Rectal smooth muscle tissue (tissue), 1 donor: ENCODE measurements around the gene ARNT2.

Experiments
- H3K27ac ChIP-seq: one replicate; pipeline ENCODE4 v1.7.0; 2013; ENCODE audit warnings: low read depth, low read length, inconsistent platforms
- H3K27me3 ChIP-seq: one replicate; pipeline ENCODE4 v1.7.0; 2013; ENCODE audit warnings: low read length; ENCODE audit not compliant: control insufficient read depth, insufficient read depth
- H3K36me3 ChIP-seq: one replicate; pipeline ENCODE4 v1.7.0; 2013; ENCODE audit warnings: low read length; ENCODE audit not compliant: control insufficient read depth, insufficient read depth
- H3K4me1 ChIP-seq: one replicate; pipeline ENCODE4 v1.7.0; 2013; ENCODE audit warnings: low read length; ENCODE audit not compliant: control insufficient read depth, insufficient read depth
- H3K4me3 ChIP-seq: one replicate; pipeline ENCODE4 v1.7.0; 2013; ENCODE audit warnings: low read length
- H3K9ac ChIP-seq: one replicate; pipeline ENCODE4 v1.7.0; 2013; ENCODE audit warnings: low read length

Gene ARNT2

GRCh38 chr15:80449825-80450224 is 45.6 kb downstream of the ARNT2 start:
- Histone ChIP-seq H3K27me3 (no peaks in the 10 kb centered on the region), H3K27ac (no peak overlapping the region), H3K4me3 (no peak overlapping the region), H3K36me3 (no peaks in the 10 kb centered on the region), H3K4me1 (no peaks in the 10 kb centered on the region), H3K9ac (no peak overlapping the region)

- H3K4me3 ChIP-seq: no peak overlapping the region
- no peak overlapping the region for H3K27ac ChIP-seq
- no peaks in the 10 kb centered on the region for H3K36me3 ChIP-seq
- H3K9ac ChIP-seq: no peak overlapping the region
- no peaks in the 10 kb centered on the region for H3K27me3 ChIP-seq
- no peaks in the 10 kb centered on the region for H3K4me1 ChIP-seq
These were observed 46.7 kb downstream of the ARNT2 start for GRCh38 chr15:80450811-80451321.

- Histone ChIP-seq H3K9ac (no peak overlapping the region), H3K36me3 (no peaks in the 10 kb centered on the region)
These were observed 48.0 kb downstream of the ARNT2 start for GRCh38 chr15:80452166-80452565.

GRCh38 chr15:80455051-80455648 is 51.0 kb downstream of the ARNT2 start:
- Histone ChIP-seq H3K36me3 (no peaks in the 10 kb centered on the region), H3K4me3 (no peak overlapping the region), H3K27ac (no peak overlapping the region), H3K9ac (no peak overlapping the region), H3K27me3 (no peaks in the 10 kb centered on the region), H3K4me1 (no peaks in the 10 kb centered on the region)

More at GRCh38 chr15:80452166-80452565, 48.0 kb downstream of the ARNT2 start:
- H3K27me3 ChIP-seq: no peaks in the 10 kb centered on the region
- H3K4me3 ChIP-seq: no peak overlapping the region
- no peak overlapping the region for H3K27ac ChIP-seq
- no peaks in the 10 kb centered on the region for H3K4me1 ChIP-seq

GRCh38 chr15:80455668-80456442 is 51.7 kb downstream of the ARNT2 start:
- Histone ChIP-seq H3K9ac (no peak overlapping the region), H3K27me3 (no peaks in the 10 kb centered on the region), H3K4me3 (no peak overlapping the region), H3K36me3 (no peaks in the 10 kb centered on the region), H3K4me1 (no peaks in the 10 kb centered on the region), H3K27ac (no peak overlapping the region)

GRCh38 chr15:80456517-80457492 is 52.6 kb downstream of the ARNT2 start:
- H3K4me3 ChIP-seq: no peak overlapping the region
- no peaks in the 10 kb centered on the region for H3K36me3 ChIP-seq
- no peak overlapping the region for H3K9ac ChIP-seq
- no peaks in the 10 kb centered on the region for H3K4me1 ChIP-seq
- no peaks in the 10 kb centered on the region for H3K27me3 ChIP-seq
- no peak overlapping the region for H3K27ac ChIP-seq

GRCh38 chr15:80457896-80458295 is 53.7 kb downstream of the ARNT2 start:
- Histone ChIP-seq H3K9ac (no peak overlapping the region), H3K36me3 (no peaks in the 10 kb centered on the region), H3K4me1 (no peaks in the 10 kb centered on the region), H3K4me3 (no peak overlapping the region), H3K27me3 (no peaks in the 10 kb centered on the region), H3K27ac (no peak overlapping the region)

- Histone ChIP-seq H3K27ac (no peak overlapping the region), H3K4me1 (no peaks in the 10 kb centered on the region), H3K27me3 (no peaks in the 10 kb centered on the region), H3K9ac (no peak overlapping the region), H3K4me3 (no peak overlapping the region), H3K36me3 (no peaks in the 10 kb centered on the region)
These were observed 54.4 kb downstream of the ARNT2 start for GRCh38 chr15:80458580-80458979.

GRCh38 chr15:80459380-80459779 is 55.2 kb downstream of the ARNT2 start:
- Histone ChIP-seq H3K4me3 (no peak overlapping the region), H3K27ac (no peak overlapping the region), H3K9ac (no peak overlapping the region)

GRCh38 chr15:80459818-80460217 is 55.6 kb downstream of the ARNT2 start:
- H3K27me3 ChIP-seq: no peaks in the 10 kb centered on the region
- no peak overlapping the region for H3K4me3 ChIP-seq
- no peak overlapping the region for H3K27ac ChIP-seq
- no peaks in the 10 kb centered on the region for H3K4me1 ChIP-seq
- no peaks in the 10 kb centered on the region for H3K36me3 ChIP-seq
- no peak overlapping the region for H3K9ac ChIP-seq

More at GRCh38 chr15:80459380-80459779, 55.2 kb downstream of the ARNT2 start:
- Histone ChIP-seq H3K27me3 (no peaks in the 10 kb centered on the region), H3K4me1 (no peaks in the 10 kb centered on the region), H3K36me3 (no peaks in the 10 kb centered on the region)

- Histone ChIP-seq H3K27me3 (no peaks in the 10 kb centered on the region), H3K36me3 (no peaks in the 10 kb centered on the region), H3K4me1 (no peaks in the 10 kb centered on the region), H3K27ac (no peak overlapping the region), H3K4me3 (no peak overlapping the region), H3K9ac (no peak overlapping the region)
These were observed 57.3 kb downstream of the ARNT2 start for GRCh38 chr15:80461356-80462095.
